ENCODE measurements around the gene TECPR2.

Gene TECPR2

DNA sequence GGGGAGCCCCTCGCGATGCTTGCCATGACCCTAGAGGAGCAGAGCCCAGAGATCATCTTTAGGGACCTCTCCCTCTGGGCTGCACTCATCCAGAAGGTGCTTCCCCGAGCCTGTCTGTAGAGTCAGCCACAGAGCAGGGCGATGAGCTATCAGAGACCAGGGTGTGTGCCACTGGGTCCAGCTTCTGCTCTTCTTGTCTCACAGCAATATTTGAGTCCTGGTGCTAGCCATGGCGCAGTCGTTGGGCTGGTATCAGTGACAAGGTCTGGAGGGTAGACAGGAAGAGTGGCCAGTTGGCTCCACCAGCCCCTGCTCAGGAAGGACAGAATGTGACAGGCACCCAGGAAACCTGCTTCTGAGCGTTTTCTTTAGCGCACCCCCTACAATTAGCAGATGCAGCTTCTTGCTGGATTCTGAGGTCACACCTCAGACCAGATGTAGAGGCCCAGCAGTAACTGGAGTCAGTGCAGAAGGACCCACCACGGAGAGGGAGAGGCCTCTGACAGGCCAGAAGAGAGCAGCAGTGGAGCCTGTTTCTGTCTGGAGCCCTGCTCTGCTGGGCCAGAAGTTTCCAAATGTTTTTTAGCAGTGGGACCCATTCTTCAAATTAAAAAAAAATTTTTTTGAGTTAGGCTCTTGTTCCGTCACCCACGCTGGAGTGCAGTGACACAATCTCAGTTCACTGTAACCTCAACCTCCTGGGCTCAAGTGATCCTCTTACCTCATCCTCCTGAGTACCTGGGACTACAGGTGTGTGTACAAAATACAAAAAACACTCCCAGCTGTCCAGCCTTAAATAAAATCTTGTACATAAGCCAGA, 123.2 kb downstream of the TECPR2 start:
- no peak overlapping the region for H3K27ac ChIP-seq
- H3K4me3 ChIP-seq: no peak overlapping the region

DNA sequence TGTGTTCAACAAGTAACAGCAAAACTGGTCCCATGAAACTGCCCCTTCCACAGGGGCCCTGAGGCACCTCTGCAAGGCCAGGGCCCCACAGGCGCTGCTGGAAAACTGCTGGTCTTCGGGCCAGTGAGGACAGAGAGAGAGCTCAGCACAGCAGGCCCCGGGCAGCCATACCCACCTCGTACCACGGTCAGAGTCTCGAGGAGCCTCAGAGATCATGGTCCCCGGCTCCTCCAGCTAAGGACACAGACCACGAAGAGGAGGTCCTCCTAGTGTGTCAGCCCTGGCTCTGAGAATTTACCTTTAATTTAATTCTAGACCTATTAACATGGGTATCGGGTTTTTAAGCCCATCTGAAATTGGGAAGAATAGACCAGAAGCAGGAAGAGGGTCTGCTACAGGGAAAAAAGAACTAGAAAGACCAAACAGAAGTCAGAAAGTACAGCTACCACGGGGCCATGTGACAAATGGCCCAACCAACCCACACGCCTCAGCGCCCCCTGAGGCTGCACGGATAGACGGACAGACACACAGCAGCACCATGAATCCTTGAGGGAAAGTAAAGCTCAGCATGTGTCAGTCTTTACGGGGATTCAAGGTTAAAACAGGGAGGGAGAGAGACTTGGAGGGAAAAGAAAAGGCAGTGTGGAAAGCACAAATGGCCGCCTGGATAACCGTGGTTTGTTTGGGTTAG, 123.9 kb downstream of the TECPR2 start:
- peak overlapping the region in 2 of 21 experiments; percentile 8 to 14 for H3K27ac ChIP-seq
- no peak overlapping the region for H3K4me3 ChIP-seq

DNA sequence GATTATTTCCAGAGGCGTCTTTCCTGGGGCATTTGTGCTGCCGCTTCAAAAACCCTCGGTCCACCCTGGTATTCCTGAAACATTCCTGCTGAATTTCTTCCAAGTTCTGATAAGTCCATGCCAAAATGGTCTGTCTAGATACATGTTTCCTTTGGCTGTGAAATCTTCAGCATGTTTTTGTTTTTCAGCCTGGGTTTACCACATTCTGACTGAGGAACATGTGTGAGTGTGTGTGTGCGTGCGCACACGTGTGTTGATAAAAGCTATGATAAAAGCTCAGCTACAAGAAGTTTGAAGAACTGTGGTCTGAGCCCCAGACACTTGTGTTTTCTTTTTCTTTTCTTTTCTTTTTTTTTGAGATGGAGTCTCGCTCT, 124.5 kb downstream of the TECPR2 start:
- Histone ChIP-seq H3K4me3 (no peak overlapping the region), H3K27ac (peak overlapping the region in 2 of 21 experiments; percentile 8 to 14)

DNA sequence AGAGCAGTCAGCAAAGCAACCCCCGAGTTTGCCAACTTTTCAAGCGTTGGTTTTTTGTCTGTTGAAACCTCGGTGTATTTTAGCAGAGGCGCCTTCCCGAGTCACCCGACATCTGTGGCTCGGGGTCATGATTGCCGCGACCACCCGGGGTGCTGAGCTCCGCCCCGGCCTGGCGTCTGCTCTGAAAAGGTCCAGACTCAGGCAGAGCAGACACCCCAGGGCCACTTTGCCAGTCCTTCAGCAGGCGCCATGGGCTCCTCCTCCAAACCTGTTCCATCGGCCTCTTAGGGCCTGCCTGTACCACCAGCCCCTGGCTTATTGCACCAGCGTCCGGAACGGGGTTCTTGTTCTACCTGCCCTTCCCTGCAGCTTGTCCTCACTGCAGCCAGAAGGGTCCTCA, 127.7 kb downstream of the TECPR2 start:
- no peak overlapping the region for H3K4me3 ChIP-seq
- no peak overlapping the region for H3K27ac ChIP-seq

DNA sequence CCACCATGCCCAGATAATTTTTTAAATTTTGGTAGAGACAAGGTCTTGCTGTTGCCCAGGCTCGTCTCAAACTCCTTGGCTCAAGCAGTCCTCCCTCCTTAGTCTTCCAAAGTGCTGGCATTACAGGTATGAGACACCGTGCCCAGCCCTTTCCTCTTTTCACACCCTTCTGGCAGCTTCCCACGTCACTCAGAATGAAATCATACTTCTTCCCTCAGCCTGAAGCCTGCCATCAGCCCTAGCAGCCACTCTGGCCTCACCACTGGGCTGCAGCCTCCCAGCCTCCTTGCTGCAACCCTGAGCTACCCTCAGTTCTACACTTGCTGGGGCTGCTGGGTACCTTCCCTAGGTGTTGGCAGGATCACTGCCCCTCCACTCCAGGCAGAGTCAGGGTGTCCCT, 128.6 kb downstream of the TECPR2 start:
- H3K27ac ChIP-seq: peak overlapping the region in 1 of 21 experiments; percentile 13
- no peak overlapping the region for H3K4me3 ChIP-seq

DNA sequence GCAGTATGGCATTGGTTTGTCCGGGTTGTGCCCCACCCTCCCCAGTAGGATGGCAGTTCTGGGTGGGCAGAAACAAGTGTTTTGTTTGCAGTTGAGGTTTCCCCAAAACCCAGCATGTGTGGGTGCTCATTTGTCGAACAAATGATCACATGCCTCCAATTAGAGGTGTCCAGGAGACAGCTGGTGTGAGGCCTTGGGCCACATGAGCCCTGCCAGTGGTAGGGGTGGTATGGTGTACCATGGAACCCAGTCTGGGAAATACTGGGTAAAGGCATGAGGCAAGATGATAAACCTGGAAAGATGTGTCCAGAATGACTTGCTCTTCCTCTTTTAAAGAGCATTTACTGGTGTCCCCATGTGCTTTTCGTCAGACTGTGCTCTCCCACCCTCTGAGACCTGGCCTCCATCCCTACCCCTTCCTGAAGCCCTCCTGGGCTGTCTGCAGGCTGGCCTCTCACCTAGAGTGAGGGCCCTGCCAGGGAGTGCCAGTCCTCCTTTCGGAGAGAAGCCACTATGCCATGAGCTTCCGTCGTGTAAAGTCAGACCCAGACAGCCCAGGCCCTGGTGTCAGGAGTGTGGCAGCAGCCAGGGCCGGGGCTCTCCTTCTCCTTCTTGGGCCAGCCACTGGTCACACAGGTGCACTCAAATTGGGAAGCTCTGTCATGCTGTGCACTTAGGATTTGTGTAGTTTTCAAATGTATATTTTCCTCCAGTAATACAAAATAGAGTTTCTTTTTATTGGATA, 129.2 kb downstream of the TECPR2 start:
- H3K4me3 ChIP-seq: no peak overlapping the region
- H3K27ac ChIP-seq: peak overlapping the region in 1 of 21 experiments; percentile 13

DNA sequence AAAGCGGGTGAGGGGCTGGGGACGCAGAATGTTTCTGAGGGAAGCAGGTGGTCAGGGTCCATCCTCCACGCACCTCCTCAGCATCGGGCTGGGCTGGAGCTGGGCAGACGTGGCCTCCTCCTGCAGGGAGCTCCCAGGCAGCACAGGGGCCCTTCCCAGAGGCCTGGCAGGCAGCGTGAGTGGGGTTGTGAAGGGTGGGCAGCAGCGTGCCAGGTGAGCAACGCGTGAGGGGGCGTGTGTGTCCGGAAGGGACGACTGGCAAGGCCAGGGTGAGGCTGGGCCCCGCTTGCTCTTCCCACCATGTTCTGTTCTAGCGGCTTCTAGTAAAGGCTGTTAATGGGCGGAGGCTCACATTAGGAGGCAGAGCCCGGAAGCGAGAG, 129.8 kb downstream of the TECPR2 start:
- no peak overlapping the region for H3K27ac ChIP-seq
- no peak overlapping the region for H3K4me3 ChIP-seq

DNA sequence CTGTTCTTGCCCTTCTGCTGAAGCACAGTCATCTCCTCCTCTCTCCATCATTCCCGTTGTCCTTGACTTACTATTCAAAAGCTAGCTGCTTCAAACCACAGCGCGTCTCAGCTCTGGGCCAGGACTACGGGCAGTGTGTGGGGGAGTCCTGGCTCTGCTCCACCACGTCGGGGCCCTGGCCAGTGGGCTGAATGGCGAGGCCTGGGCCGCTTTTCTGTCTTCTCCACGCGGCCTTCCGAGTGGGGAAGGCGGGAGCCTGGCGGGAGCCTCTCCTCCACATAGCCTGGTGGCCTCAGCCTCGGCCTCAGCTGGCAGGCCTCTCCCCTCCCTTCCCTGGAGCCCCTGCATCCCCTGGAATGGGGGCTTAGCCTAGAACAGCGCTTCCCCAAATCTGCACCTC, 130.4 kb downstream of the TECPR2 start:
- H3K27ac ChIP-seq: no peak overlapping the region
- H3K4me3 ChIP-seq: no peak overlapping the region

DNA sequence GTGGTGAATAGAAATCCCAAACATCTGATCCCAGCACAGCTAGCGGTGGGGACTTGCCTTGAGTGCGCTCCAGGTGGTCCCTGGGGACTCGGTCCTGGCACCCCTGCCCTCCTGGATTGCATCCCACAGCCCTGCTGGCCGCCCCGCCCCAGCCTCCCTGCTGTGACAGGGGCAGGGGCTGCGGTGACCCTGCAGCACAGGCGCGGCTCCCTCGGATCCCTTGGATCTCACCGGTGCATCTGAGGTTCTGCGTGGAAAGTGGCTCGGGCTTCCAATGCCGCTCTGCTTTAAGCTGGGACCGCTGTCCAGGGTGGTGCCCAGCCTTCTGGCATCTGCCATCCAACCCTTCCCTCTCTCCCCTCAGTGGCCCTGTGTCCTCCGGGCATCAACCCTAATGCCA, 130.8 kb downstream of the TECPR2 start:
- Histone ChIP-seq H3K4me3 (no peak overlapping the region), H3K27ac (no peak overlapping the region)

DNA sequence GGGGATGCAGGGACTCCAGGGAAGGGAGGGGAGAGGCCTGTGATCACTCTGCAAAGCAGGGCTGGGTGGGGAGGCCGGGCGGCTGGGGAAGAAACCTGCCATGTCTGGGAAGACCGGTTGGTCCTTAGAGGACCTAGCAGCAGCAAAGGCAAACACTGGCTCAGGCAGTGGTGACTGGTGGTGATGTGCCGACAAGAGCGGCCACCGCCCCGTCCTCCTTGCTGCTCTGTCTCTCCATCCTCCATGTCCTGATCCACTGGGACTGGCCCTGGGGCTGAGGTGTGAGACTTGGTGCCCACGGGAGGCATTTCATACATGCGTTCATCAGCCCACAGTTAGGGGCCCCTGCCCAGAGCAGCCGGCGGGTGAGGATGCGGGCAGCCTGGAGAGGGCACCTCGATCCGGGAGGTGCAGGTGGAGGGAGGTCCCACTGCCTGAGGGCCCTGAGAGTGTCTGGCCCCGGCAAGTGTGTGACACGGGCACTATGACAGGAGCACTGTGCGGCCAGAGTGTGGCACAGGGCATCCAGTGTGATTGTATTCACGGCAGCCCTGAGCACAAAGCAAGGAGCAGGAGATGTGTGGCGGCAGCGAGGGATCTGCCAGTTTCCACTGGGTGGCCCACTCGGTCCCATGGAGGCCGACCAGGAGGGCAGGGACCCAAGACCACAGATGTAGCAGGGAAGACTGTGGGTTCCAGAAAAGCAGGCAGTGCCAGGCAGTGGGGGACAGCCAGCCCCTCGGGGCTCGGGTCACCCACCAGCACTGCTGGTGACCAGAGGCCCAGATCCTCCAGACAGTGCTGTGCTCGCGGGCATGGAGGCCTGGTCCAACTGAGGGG, 133.0 kb downstream of the TECPR2 start:
- Histone ChIP-seq H3K4me3 (no peak overlapping the region), H3K27ac (peak overlapping the region in 1 of 21 experiments; percentile 19)

DNA sequence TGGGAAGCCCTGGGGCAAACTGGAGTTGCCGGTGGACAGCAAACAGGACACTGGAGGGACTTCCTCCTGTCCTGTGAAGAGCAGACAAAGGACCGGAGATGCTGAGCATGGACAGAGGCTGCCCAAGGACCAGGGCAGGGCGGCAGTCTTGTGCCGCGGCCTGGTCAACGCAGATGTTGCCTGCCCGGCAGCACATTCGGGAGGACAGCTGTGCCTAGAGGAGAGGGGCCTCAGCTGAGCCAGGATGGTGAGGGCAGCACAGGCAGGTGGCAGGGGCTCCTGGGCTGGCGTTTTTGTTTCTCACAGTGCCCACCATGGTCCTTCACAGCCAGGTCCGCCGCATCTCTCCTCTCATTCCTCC, 133.6 kb downstream of the TECPR2 start:
- H3K4me3 ChIP-seq: no peak overlapping the region
- H3K27ac ChIP-seq: no peak overlapping the region

DNA sequence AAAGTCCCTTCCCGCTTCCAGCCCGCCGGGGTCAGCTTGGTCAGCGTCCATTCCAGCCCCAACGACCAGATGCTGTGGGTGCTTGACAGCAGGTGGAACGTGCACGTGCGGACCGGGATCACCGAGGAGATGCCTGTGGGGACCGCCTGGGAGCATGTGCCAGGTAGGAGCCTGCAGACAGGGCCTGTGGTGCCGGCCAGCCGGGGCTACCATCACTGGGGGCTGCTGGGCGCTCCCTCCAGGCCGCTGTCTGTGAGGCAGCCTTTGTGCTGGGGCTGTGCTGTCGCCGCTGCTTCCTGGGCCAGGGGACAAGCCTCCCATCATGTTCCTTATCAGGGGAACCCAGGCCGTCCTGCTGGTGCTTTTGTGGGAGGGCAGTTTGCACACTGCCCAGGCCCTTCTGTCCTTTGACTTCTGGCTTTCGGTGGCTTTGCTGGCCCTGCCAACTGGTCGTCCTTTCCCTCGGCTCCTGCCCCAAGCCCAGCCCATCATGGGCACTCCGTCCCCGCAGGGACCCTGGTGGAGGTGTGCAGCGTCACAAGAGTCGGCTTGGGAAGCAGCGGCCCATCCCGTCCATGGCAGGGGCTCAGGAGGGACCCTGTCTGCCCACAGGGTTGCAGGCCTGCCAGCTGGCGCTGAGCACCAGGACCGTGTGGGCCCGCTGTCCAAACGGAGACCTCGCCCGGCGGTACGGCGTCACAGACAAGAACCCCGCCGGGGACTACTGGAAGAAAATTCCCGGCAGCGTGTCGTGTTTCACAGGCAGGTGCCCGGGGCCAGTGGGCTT, 134.4 kb downstream of the TECPR2 start:
- peak overlapping the region in 1 of 21 experiments; percentile 15 for H3K27ac ChIP-seq
- H3K4me3 ChIP-seq: no peak overlapping the region

DNA sequence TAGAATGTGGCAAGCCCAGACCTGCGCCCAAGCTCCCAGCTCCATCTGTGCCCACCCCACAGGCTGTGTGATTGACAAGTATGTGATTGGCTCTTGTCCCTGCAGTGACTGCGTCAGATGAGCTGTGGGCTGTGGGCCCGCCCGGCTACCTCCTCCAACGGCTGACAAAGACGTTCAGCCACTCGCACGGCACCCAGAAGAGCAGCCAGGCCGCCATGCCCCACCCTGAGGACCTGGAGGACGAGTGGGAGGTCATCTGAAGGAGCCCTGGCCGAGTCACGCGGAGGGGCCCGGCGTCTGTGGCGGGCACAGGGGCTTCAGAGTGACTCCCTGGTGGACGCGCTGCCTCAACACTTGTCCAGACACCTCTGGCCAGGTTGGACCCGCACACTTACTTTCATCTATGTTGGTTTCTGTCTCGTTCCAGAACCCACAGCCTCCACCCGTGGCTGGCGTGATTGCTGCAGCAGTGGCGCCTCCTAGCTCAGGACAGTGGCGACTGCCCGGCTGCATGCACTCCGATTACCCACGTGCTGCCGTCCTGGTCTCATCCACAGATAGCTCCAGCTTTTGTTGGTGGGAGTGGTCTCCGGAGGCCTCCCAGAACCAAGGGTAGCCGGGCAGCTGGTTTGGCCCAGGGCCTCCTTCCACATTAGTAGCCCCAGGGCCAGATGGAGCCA, 135.4 kb downstream of the TECPR2 start:
- H3K27ac ChIP-seq: peak overlapping the region in 2 of 21 experiments; percentile 15 to 77
- H3K4me3 ChIP-seq: no peak overlapping the region

DNA sequence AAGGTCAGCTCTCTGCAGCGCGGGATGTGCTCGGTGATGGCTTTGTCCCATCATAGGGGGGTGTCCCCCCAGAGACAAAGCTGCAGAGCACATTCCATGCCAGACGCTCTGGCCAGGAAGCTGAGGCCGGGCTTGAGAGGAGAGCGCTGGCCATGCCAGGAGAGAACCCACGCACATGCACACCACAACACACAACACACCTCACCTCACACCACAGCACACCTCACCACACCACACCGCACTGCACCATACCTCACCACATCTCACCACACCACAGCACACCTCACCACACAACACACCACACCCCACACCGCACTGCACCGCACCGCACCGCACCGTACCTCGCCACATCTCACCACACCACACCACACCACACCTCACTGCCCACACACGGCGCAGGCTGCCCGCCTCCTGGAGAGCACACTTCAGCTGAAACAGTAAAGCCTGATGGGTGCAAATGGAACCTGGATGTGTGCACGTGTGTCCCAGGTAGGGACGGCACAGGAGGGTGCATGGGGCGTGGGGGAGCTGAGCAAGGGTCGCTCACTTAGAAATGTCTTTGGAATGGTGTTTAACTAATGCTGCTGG, 136.0 kb downstream of the TECPR2 start:
- Histone ChIP-seq H3K4me3 (no peak overlapping the region), H3K27ac (peak overlapping the region in 1 of 21 experiments; percentile 77)

DNA sequence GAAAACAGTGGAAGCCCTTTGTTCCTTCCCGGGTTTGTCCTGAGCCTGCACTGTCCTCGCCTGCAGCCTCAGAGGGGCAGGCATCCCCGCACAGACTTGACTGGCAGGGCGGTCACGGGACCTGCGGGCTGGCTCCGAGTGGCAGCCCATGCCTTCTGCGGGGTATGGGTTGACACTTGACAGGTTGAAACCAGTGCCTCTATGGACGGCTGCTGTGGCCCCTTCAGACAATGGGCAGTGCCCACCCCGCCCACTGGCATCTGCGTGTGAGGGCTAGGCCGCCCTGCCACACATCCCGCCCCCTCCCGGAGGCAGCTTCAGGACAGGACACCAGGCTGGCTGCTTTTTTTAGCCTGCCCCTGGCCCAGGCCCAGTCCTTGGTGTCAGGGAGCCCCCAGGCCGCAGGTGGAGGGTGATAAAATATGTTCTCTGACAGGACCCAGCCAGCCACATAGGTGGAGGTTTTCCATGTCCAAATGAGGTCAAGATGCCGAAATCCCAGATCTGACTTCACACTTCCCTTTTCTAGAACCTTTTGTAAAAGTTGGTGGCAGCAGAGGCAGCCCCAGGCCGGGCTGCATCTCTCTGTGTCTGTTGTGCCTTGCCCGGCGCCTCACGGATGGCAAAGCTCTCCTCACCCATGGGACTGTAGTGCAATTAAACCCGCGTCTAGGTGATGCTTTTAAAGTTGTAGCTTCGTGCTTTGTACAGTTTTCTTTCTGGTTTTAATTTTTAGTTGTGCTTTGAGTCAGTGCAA, 136.8 kb downstream of the TECPR2 start:
- Histone ChIP-seq H3K27ac (peak overlapping the region in 19 of 21 experiments; percentile 43 to 93 (median 74)), H3K4me3 (no peak overlapping the region)

DNA sequence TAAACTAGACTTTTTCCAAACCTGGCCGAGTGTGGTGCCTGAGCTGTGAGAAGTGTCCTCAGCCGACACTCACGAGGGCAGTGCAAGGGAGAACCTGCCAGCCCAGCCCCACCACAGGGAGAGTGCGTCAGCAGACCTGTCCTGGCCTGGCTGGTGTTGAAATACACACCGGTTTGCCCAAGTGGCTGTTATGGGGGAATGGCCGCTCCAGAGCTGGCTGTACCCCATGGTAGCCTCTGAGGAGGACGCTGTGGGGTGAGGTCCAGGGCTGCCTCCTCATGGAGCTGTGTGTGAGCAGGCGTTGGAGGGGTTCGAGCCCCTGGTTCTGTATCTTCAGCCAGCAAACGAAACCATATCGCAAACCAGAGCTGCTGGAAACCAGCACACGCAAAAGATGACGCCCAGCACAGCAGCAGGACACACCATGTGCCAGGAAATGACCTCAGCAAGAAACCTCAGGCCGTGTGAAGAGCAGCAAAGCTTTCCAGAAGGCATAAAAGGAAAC, 137.5 kb downstream of the TECPR2 start:
- no peak overlapping the region for H3K4me3 ChIP-seq
- H3K27ac ChIP-seq: peak overlapping the region in 20 of 21 experiments; percentile 38 to 93 (median 74)

DNA sequence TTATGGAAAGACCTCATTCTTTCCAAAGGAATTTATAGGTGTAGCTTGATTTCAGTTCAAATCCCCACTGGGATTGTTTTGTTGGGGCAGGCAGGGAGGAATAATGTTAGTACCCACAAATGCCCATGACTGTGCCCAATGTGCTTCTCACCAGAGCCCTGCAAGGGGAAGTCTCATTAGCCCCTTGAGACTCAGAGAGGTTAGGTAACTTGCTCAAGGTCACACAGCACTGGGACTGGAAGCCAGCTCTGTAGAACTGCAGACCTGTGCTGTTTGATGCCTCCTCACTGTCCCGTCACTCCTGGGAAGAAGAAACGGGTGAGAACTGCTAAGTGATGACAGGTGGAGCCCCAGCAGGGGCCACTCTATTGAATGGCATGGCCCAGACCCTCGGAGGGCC, 138.0 kb downstream of the TECPR2 start:
- peak overlapping the region in 18 of 21 experiments; percentile 38 to 93 (median 75) for H3K27ac ChIP-seq
- no peak overlapping the region for H3K4me3 ChIP-seq
